Mucosa of rectum (tissue), 2 donors: Measurements from ENCODE around the gene GAL3ST2.
"Not testable (repeated sequence)": the region's sequence is repeated elsewhere in the genome, so short reads cannot be mapped to it uniquely, and the experiment has no call there.

Experiments used
- H3K27ac ChIP-seq, 2 donors: one replicate each; pipeline ENCODE4 v1.7.0; 2013; ENCODE audit warnings: inconsistent platforms in 2 of 2, low read depth in 2 of 2, low read length in 2 of 2
- H3K27me3 ChIP-seq, 2 donors: one replicate each; pipeline ENCODE4 v1.7.0; 2013; ENCODE audit warnings: low read length in 2 of 2; ENCODE audit not compliant: control insufficient read depth in 2 of 2, insufficient read depth in 2 of 2
- H3K36me3 ChIP-seq, 2 donors: one replicate each; pipeline ENCODE4 v1.7.0; 2013; ENCODE audit warnings: low read length in 2 of 2; ENCODE audit not compliant: control insufficient read depth in 2 of 2, insufficient read depth in 2 of 2
- H3K4me1 ChIP-seq, 2 donors: one replicate each; pipeline ENCODE4 v1.7.0; 2013; ENCODE audit warnings: low read length in 2 of 2, mild to moderate bottlenecking in 1 of 2; ENCODE audit not compliant: control insufficient read depth in 2 of 2, insufficient read depth in 2 of 2
- H3K4me3 ChIP-seq, 2 donors: one replicate each; pipeline ENCODE4 v1.7.0; 2013; ENCODE audit warnings: low read length in 2 of 2
- H3K9ac ChIP-seq, 2 donors: one replicate each; pipeline ENCODE4 v1.7.0; 2013; ENCODE audit warnings: low read length in 2 of 2, low read depth in 1 of 2, mild to moderate bottlenecking in 1 of 2
- H3K9me3 ChIP-seq, 2 donors: one replicate each; pipeline ENCODE4 v1.7.0; 2013; ENCODE audit warnings: low read length in 2 of 2; ENCODE audit not compliant: control insufficient read depth in 2 of 2
- donor health status: healthy.
- donor health status: Normal muscosa, but diverticular disease.

Gene GAL3ST2

DNA sequence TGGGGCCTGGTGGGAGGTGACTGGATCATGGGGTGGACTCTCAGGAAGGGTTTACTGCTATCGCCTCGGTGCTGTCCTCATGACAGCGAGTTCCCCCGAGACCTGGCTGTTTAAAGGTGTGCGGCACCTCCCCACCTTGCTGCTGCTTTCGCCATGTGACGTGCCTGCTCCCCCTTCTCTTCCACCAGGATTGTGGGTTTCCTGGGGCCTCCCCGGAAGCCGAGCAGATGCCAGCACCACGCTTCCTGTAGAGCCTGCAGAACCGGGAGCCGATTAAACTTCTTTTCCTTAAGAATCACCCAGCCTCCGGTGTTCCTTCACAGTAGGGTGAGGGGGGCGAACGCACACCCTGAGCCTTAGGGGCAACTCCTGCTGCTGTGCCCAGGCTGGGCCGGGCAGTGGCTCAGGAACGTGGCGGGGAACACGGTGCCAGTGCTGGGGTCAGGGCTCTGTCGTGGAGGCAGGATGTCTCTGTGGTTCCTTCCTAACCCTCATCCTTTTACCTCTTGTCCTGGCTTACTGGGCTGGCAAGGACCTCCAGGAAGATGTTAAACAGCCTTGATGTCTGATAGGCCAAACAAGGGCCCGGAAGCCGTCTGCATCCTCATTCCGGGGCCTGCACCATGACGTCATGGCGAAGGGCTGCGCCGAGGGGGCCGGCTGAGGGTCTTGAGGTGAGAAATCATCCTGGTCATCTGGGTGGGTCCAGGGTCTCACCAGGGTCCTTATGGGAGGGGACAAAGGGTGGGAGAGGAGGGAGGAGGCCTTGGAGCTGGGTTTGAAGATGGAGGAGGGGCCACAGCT, 45.0 kb downstream of the GAL3ST2 start:
- H3K4me3 ChIP-seq = no peak overlapping the region
- H3K9ac ChIP-seq = no peak overlapping the region
- no peak overlapping the region for H3K27ac ChIP-seq
- H3K4me1 ChIP-seq = peaks cover 8 to 17% of the 10 kb centered on the region in 2 donors
- no peaks in the 10 kb centered on the region for H3K36me3 ChIP-seq
- H3K27me3 ChIP-seq = peaks cover 2 to 3% of the 10 kb centered on the region in 2 donors
- no peaks in the 10 kb centered on the region for H3K9me3 ChIP-seq

- no peak overlapping the region for H3K4me3 ChIP-seq
- H3K9ac ChIP-seq = no peak overlapping the region
- no peaks in the 10 kb centered on the region for H3K36me3 ChIP-seq
- H3K4me1 ChIP-seq = peaks cover 8 to 13% of the 10 kb centered on the region in 2 donors
- no peak overlapping the region for H3K27ac ChIP-seq
- peaks cover 3% of the 10 kb centered on the region in 2 donors for H3K27me3 ChIP-seq
- H3K9me3 ChIP-seq = no peaks in the 10 kb centered on the region
Observed at GRCh38 chr2:241822264-241822623, 45.6 kb downstream of the GAL3ST2 start.

- not testable (repeated sequence) for H3K27ac ChIP-seq, H3K9ac ChIP-seq, H3K27me3 ChIP-seq, H3K4me1 ChIP-seq, H3K9me3 ChIP-seq, H3K36me3 ChIP-seq, H3K4me3 ChIP-seq
Observed at GRCh38 chr2:241823531-241824437, 47.2 kb downstream of the GAL3ST2 start.

DNA sequence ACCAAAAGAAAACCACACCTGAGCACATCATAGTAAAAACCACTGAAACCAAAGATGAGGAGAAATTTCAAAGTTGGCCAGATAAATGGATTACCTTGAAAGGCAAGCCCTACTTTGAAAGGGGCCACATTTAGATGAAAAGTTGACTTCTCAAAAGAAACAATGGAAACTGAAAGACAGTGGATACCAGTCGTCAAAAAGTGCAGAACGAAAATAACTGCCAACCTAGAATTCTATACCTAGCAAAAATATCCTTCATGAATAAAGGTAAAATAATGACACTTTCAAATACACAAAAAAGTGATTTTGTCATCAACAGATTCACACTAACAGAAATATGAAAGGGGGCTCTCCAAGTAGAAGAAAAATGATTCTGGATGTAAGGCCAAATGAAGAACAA, 50.8 kb downstream of the GAL3ST2 start:
- no peaks in the 10 kb centered on the region for H3K9me3 ChIP-seq

DNA sequence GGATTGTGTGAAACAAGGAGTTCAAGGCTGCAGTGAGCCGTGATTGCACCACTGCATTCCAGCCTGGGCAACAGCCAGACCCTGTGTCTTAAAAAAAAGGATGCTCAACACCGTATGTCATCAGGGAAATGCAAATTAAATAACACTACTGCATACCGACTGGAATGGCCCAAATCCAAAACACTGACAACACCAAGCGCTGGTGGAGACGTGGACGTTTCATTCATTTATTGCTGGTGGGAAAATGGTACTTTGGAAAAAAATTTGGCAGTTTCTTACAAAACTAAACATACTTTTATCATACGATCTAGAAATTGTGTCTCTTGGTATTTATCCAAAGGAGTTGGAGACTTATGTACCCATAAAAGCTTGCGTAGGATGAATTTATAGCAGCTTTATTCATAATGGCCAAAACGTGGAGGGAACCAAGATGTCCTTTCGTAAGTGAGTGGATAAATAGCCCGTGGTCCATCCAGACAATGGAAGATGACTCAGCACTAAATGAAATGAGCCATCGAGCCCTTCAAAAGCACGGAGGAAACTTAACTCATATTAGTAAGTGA, 56.6 kb downstream of the GAL3ST2 start:
- H3K9me3 ChIP-seq = no peaks in the 10 kb centered on the region
- H3K36me3 ChIP-seq = no peaks in the 10 kb centered on the region
- H3K9ac ChIP-seq = no peak overlapping the region
- H3K4me1 ChIP-seq = no peaks in the 10 kb centered on the region
- H3K27me3 ChIP-seq = peaks cover 2 to 3% of the 10 kb centered on the region in 2 donors
- H3K4me3 ChIP-seq = no peak overlapping the region
- no peak overlapping the region for H3K27ac ChIP-seq

More for the DNA sequence above, 50.8 kb downstream of the GAL3ST2 start:
- H3K27ac ChIP-seq = no peak overlapping the region
- no peaks in the 10 kb centered on the region for H3K4me1 ChIP-seq
- H3K36me3 ChIP-seq = no peaks in the 10 kb centered on the region
- H3K4me3 ChIP-seq = no peak overlapping the region
- peaks cover 3% of the 10 kb centered on the region in 2 donors for H3K27me3 ChIP-seq
- no peak overlapping the region for H3K9ac ChIP-seq

DNA sequence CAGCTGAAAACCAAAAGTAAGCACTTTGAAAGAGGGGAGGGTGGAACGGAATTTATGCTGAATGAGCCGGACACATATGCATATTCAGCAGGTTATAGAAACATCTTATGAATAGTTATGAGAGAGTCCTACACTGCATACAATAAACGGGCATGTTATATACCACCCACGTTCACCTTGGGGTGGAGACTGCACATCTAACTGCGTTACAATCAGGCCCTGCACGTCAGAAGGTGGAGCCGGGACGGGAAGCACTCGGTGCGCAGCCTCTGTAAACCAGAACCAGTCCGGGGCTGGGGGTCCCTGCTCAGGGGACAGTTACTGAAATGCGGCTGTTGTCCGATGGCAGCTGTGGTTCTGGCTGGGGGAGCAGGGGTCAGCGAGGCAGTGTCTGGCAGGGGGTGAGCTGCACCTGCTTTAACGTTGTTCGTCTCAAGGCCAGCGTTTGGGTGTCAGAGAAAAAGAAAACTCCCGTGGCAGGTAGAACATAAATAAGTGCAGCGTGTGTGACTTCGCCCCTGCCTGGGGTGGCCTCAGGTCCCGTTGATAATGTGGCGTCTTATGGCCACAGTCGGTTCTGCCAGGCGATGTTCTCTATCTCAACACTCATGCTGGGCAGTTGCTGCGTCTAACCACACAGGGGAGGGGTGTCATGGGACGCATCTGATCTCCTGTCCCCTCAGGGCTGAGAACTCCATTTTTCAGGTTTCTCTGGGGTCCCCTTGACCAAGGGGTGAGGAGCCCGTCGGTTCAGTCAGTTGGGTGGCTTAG, 57.3 kb downstream of the GAL3ST2 start:
- not testable (repeated sequence) for H3K27me3 ChIP-seq, H3K4me3 ChIP-seq, H3K9ac ChIP-seq, H3K36me3 ChIP-seq, H3K27ac ChIP-seq, H3K9me3 ChIP-seq, H3K4me1 ChIP-seq

- no peaks in the 10 kb centered on the region for H3K4me1 ChIP-seq
- no peaks in the 10 kb centered on the region for H3K9me3 ChIP-seq
- no peaks in the 10 kb centered on the region for H3K36me3 ChIP-seq
- H3K27me3 ChIP-seq = peaks cover 4 to 7% of the 10 kb centered on the region in 2 donors
- no peak overlapping the region for H3K4me3 ChIP-seq
- no peak overlapping the region for H3K9ac ChIP-seq
- H3K27ac ChIP-seq = no peak overlapping the region
Observed at GRCh38 chr2:241834527-241835210, 58.0 kb downstream of the GAL3ST2 start.

DNA sequence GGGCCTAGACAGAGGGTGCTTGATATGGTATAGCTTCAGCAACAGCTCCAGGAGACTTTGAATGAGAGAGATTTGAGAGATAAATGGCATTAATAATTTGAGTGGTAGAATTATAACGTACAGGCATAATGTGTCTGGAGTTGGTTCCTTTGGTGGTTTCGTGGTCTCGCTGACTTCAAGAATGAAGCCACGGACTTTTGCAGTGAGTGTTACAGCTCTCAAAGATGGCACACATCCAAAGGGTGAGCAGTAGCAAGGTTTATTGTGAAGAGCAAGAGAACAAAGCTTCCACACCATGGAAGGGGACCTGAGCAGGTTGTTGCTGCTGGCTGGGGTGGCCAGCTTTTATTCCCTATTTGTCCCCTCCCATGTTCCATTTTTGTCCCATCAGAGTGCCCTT, 59.0 kb downstream of the GAL3ST2 start:
- H3K27ac ChIP-seq = no peak overlapping the region
- no peaks in the 10 kb centered on the region for H3K36me3 ChIP-seq
- no peak overlapping the region for H3K4me3 ChIP-seq
- peaks cover 4% of the 10 kb centered on the region in 2 donors for H3K27me3 ChIP-seq
- no peaks in the 10 kb centered on the region for H3K4me1 ChIP-seq
- no peak overlapping the region for H3K9ac ChIP-seq
- H3K9me3 ChIP-seq = no peaks in the 10 kb centered on the region

DNA sequence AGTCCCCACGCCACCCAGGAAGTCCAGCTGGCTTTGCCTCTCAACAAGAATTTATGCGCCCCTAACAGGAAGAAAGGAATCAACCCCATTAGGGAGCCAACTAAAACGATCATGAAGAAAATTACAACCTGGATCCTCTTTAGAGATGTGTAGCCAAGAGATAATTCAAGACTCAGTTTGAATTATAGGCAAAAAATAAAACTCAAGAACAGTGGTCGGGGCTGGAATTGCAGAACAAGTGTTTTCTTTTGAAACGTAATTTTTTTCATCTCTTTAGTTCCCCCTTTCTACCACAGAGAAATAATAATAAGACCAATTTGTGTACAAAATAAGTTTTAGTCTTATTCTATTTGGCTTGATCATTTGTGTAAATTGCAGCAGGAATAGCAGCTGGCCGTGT, 59.7 kb downstream of the GAL3ST2 start:
- Histone ChIP-seq H3K9me3 (no peaks in the 10 kb centered on the region), H3K36me3 (no peaks in the 10 kb centered on the region), H3K27ac (no peak overlapping the region), H3K27me3 (peaks cover 4% of the 10 kb centered on the region in 2 donors), H3K4me1 (no peaks in the 10 kb centered on the region), H3K4me3 (no peak overlapping the region), H3K9ac (no peak overlapping the region)
